Tibial nerve (tissue), 4 donors: ENCODE data around the gene VGLL4. TPM values are rescaled to one million over a fixed set of nuclear protein-coding genes. Genes with fewer than 3 reads are reported as not detected.
A peak's percentile ranks its signal among the peaks of the same experiment; 100 is the strongest.

Source experiments
- DNase-seq, 2 donors: peaks; one replicate each; pipeline ENCODE4 v3.0.0-alpha.2; 2019; ENCODE audit warnings: low spot score in 2 of 2
- H3K27ac ChIP-seq, 4 donors: fragments of 200-600 bp; sonication (generic) in 3 of 4; one replicate each; pipeline ENCODE4 v1.5.1; 2017 to 2019; ENCODE audit warnings: mild to moderate bottlenecking in 1 of 4
- H3K27me3 ChIP-seq, 2 donors: fragments of 200-600 bp; sonication (generic) in 1 of 2; one replicate each; pipeline versions ENCODE4 v1.5.1 to v1.6.0; 2017 to 2019
- H3K36me3 ChIP-seq, 3 donors: fragments of 200-600 bp; sonication (generic); one replicate each; pipeline ENCODE4 v1.5.1; 2018 to 2019
- H3K4me1 ChIP-seq, 4 donors: fragments of 200-600 bp; sonication (generic) in 3 of 4; one replicate each; pipeline ENCODE4 v1.5.1; 2017 to 2019
- H3K4me3 ChIP-seq, 4 donors: fragments of 200-600 bp; sonication (generic) in 3 of 4; one replicate each; pipeline ENCODE4 v1.5.1; 2017 to 2019; ENCODE audit warnings: mild to moderate bottlenecking in 1 of 4, moderate library complexity in 1 of 4
- H3K9me3 ChIP-seq, 4 donors: fragments of 200-600 bp; sonication (generic) in 3 of 4; one replicate each; pipeline ENCODE4 v1.5.1; 2017 to 2019
- EP300 ChIP-seq, 2 donors: sonication (generic); formaldehyde crosslinking; IDR thresholded peaks; one replicate each; pipeline ENCODE4 v1.6.1; 2017; ENCODE audit warnings: antibody characterized with exemption in 2 of 2, mild to moderate bottlenecking in 1 of 2
- POLR2A ChIP-seq, 2 donors: fragments of 450-650 bp; IDR thresholded peaks; one replicate each; pipeline ENCODE4 v1.6.1; 2017; ENCODE audit warnings: antibody characterized with exemption in 2 of 2, mild to moderate bottlenecking in 2 of 2, moderate library complexity in 2 of 2
- WGBS, 2 donors: methylation state at CpG; one replicate each; pipeline ENCODE4 v1.1.5; 2018; 5-methylcytosine and 5-hydroxymethylcytosine counted together
- total RNA-seq, 4 donors: library from RNA; depleted of rRNA; stranded (reverse); fragments of >200 nt; gene quantifications; one replicate each; pipeline ENCODE4 v1.1.0, GENCODE V29; 2016
- TF ChIP-seq, protein P1 (sequence below), 5 experiments: fragments of 200-600 bp in 3 of 5; fragments of 450-650 bp in 2 of 5; sonication (generic) in 3 of 5; IDR thresholded peaks; one replicate each; pipeline ENCODE4 v1.5.1; 2016 to 2019; ENCODE audit warnings: antibody characterized with exemption in 5 of 5, mild to moderate bottlenecking in 3 of 5, moderate library complexity in 2 of 5

VGLL4 gene
- total RNA-seq, 4 donors from 2014 or later: 106 to 205 (median 110) TPM

DNA sequence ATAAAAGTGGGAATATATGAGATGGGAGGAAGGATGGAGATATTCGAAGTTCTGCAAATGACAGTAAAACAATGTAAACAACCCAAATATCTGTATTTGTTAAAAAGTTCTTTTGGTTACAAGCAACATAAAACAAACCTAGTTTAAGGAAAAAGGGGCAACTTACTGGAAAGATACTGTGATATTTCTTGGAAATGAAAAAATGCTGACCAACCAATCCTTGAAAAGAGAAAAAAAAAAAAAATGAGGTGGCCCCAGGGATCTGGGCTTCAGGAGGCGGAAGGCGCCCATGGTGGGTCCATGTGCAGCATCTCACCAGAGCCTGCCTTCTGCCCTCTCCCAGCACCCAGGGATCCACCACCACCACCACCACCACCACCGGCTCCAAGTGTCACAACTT is 59.1 kb downstream of the VGLL4 start:
- Histone ChIP-seq H3K36me3 (no peaks in the 10 kb centered on the region), H3K4me3 (no peak overlapping the region), H3K27ac (peak overlapping the region in 2 of 4 donors; percentile 88 to 95), H3K27me3 (no peaks in the 10 kb centered on the region), H3K4me1 (peaks cover 0 to 99% (median 70%) of the 10 kb centered on the region in 4 donors), H3K9me3 (no peaks in the 10 kb centered on the region)
- no peak for DNase-seq
- WGBS, 2 donors: 72% methylated on average over 4 of the region's 4 CpGs
- TF ChIP-seq, protein P1, sequence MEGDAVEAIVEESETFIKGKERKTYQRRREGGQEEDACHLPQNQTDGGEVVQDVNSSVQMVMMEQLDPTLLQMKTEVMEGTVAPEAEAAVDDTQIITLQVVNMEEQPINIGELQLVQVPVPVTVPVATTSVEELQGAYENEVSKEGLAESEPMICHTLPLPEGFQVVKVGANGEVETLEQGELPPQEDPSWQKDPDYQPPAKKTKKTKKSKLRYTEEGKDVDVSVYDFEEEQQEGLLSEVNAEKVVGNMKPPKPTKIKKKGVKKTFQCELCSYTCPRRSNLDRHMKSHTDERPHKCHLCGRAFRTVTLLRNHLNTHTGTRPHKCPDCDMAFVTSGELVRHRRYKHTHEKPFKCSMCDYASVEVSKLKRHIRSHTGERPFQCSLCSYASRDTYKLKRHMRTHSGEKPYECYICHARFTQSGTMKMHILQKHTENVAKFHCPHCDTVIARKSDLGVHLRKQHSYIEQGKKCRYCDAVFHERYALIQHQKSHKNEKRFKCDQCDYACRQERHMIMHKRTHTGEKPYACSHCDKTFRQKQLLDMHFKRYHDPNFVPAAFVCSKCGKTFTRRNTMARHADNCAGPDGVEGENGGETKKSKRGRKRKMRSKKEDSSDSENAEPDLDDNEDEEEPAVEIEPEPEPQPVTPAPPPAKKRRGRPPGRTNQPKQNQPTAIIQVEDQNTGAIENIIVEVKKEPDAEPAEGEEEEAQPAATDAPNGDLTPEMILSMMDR (IDR thresholded peaks at IDR 0.05): no peak
- TF ChIP-seq POLR2A (IDR thresholded peaks at IDR 0.05) (no peak), EP300 (IDR thresholded peaks at IDR 0.05) (no peak)

DNA sequence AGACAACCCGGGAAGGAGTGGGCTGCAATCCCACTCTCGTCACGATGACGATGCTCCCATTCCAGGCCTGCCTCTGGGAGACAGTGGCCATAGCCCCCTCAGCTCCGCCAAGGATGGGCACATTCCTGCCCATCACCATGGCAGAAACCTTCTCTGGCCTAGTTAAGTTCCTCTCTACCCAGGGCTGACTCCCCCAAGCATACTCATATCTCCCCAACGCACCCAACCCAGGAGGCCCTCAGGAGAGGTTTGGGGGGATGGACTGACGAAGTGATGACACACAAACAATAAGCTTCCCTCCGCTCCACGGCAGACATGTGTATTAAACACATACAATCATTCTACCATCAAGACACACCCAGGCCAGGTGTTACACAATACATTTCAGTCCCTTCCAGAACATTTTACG is 60.1 kb downstream of the VGLL4 start:
- Histone ChIP-seq H3K4me1 (peaks cover 0 to 94% (median 60%) of the 10 kb centered on the region in 4 donors), H3K27ac (peak overlapping the region; percentile 25 to 95 (median 68)), H3K36me3 (no peaks in the 10 kb centered on the region), H3K9me3 (no peaks in the 10 kb centered on the region), H3K27me3 (no peaks in the 10 kb centered on the region), H3K4me3 (no peak overlapping the region)
- WGBS, 2 donors: 39 to 44% methylated on average over 10 of the region's 10 CpGs
- TF ChIP-seq, protein P1 (IDR thresholded peaks at IDR 0.05): no peak
- TF ChIP-seq POLR2A (IDR thresholded peaks at IDR 0.05) (no peak), EP300 (IDR thresholded peaks at IDR 0.05) (no peak)
- DNase-seq: no peak

DNA sequence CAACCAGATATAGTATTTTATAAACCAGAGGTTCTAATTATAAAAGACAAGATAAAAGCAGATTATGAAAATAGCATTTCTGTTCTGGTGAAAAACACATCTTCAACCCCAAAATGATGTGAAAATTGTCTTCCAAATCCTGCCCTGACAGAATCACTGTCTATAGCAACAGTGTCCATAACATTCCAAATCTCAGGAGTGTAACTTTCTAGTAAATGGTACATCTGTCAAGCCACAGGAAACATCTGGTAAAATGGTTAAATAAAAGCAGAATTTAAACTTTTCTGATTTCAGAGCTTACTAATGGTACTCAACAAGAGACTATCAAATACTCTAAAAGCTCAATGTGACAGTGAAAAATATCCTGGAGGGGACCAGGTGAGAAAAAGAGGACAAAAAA is 60.5 kb downstream of the VGLL4 start:
- H3K9me3 ChIP-seq: no peaks in the 10 kb centered on the region
- peaks cover 0 to 90% (median 57%) of the 10 kb centered on the region in 4 donors for H3K4me1 ChIP-seq
- H3K4me3 ChIP-seq: no peak overlapping the region

DNA sequence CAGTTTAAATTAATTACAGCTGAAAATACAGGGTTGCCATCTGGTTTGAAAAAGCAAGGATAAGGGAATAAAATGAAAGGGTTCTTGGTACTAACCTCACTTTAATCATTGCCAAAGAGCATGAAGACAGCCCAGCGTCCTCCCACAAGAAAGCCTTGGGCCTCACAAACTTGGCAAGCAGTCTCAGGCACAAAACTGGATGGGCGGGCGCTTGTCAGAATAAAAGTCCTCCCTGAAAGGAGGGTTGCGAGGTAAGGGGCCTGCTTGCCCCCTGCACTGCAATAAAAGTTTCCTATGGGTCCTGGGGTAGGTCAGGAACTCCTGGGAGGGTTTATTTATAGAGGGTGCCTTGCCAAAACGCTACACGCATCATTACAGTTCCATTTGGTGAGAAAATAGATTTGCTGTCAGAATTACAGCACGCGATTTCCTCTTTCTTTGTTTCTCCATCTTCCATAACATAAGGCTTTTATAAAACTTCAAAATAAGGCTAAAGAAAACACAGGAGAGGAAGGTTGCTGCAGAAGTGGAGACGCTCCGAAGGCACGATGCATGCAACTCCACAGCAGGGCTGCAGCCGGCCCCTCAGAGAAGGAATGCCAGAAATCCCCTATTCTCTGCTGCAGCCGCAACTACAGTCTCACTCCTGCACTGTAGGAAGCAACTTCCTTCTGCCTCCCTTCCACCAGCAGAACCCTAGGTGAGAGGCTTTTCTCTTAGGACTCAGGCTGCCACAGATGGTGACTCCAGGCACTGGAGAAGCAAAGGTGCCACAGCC is 61.3 kb downstream of the VGLL4 start:
- DNase-seq: peak; percentile 72 to 73
- 2 to 4% methylated on average over 13 of the region's 13 CpGs for WGBS, 2 donors
- no peak for TF ChIP-seq POLR2A (IDR thresholded peaks at IDR 0.05)
- TF ChIP-seq, protein P1 (IDR thresholded peaks at IDR 0.05): peak in 1 of 5 experiments; percentile 9
- peak; percentile 62 to 88 for TF ChIP-seq EP300 (IDR thresholded peaks at IDR 0.05)
- H3K9me3 ChIP-seq: no peaks in the 10 kb centered on the region
- H3K4me1 ChIP-seq: peaks cover 0 to 90% (median 54%) of the 10 kb centered on the region in 4 donors
- no peaks in the 10 kb centered on the region for H3K36me3 ChIP-seq
- H3K27ac ChIP-seq: peak overlapping the region; percentile 48 to 95 (median 72)
- peak overlapping the region; percentile 10 to 47 (median 26) for H3K4me3 ChIP-seq
- H3K27me3 ChIP-seq: no peaks in the 10 kb centered on the region

More for the DNA sequence above, 60.5 kb downstream of the VGLL4 start:
- peak overlapping the region; percentile 25 to 95 (median 68) for H3K27ac ChIP-seq
- no peaks in the 10 kb centered on the region for H3K27me3 ChIP-seq
- DNase-seq: no peak
- TF ChIP-seq EP300 (IDR thresholded peaks at IDR 0.05) (no peak), POLR2A (IDR thresholded peaks at IDR 0.05) (no peak)
- TF ChIP-seq, protein P1 (IDR thresholded peaks at IDR 0.05): no peak
- H3K36me3 ChIP-seq: no peaks in the 10 kb centered on the region
